ENCODE data around the gene MTSS2. TPM values are rescaled to one million over a fixed set of nuclear protein-coding genes. Genes with fewer than 3 reads are reported as not detected.

The MTSS2 gene
- total RNA-seq, 1 donor from 2014 or later: 57.1 TPM

DNA sequence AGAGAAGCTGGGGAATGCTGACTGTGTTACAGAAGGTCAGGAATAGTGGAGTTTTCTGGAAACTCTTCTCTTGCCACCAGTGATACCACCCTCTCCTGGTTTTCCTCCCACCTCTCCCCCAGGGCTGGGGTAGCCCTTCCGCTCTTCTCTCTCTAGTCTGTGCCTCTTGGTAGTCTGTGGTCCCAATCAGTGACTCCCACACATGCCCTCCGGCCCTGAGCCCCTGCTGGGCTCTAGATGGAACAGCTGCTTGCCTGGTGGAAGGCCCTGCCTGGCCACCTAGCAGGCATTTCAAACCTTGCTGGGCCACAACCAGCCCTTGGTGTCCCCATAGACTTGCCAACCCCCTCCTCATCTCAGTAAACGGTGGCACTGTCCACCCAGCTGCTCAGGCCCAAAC, 15.2 kb upstream of the MTSS2 start:
- TF ChIP-seq, protein P1, sequence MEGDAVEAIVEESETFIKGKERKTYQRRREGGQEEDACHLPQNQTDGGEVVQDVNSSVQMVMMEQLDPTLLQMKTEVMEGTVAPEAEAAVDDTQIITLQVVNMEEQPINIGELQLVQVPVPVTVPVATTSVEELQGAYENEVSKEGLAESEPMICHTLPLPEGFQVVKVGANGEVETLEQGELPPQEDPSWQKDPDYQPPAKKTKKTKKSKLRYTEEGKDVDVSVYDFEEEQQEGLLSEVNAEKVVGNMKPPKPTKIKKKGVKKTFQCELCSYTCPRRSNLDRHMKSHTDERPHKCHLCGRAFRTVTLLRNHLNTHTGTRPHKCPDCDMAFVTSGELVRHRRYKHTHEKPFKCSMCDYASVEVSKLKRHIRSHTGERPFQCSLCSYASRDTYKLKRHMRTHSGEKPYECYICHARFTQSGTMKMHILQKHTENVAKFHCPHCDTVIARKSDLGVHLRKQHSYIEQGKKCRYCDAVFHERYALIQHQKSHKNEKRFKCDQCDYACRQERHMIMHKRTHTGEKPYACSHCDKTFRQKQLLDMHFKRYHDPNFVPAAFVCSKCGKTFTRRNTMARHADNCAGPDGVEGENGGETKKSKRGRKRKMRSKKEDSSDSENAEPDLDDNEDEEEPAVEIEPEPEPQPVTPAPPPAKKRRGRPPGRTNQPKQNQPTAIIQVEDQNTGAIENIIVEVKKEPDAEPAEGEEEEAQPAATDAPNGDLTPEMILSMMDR (IDR thresholded peaks at IDR 0.05; ENCODE audit: unreplicated experiment): no peak
- H3K27me3 Mint-ChIP-seq: no peaks in the 10 kb centered on the region
- H3K4me3 Mint-ChIP-seq (ENCODE audit: low read depth): no peak overlapping the region
- H3K9me3 Mint-ChIP-seq (ENCODE audit: low read depth): no peaks in the 10 kb centered on the region
- H3K27ac Mint-ChIP-seq: no peak overlapping the region
- peaks cover 3% of the 10 kb centered on the region for H3K36me3 Mint-ChIP-seq (ENCODE audit: insufficient read depth)
- no peak for DNase-seq (ENCODE audit: low spot score, unreplicated experiment)
- H3K4me1 Mint-ChIP-seq (ENCODE audit: low read depth): peaks cover 9% of the 10 kb centered on the region

DNA sequence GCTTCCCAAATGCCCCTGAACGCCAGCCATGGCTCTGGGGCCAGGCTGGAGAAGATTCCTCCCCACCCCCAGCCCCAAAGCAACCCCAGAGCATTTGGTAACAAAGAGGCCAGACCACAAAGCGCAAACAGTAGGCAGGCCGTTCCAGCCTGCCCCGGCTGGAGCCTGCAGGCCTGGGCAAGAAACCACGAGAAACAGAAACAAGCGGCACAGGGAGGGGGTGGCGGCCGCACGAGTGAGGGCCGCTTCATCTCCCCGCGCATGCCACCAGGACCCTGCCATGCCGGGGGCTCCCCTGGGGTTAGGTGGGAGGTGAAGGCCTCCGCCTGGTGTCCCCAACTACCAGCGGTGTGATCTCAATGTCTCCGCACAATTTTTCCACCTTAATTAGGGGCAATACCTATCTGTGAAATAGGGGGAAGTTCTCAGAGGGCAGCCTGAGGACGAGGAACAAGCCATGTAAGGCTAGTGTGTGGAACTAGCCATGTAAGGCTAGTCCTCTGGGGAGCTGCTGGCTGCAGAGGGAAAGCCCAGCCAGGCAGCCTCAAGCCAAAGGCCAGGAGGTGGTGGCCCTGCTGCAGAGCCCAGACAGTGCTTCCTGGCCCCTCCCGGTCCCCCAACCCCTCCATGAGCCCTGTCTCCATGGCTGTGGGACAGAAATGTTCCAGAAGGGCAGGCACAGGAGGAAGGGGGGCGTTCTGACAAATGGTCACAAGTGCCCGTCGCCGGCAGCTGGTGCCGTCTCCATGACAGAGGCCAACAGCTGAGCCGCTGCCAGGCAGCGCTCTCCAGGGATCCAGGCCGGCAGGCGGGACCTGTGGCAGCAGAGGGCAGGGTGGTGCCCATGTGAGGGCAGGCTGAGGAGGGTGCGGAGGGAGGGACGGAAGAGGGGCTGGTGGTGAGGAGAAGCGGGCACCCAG, 14.5 kb upstream of the MTSS2 start:
- no peak for DNase-seq (ENCODE audit: low spot score, unreplicated experiment)
- TF ChIP-seq, protein P1 (IDR thresholded peaks at IDR 0.05; ENCODE audit: unreplicated experiment): no peak
- Mint-ChIP-seq H3K27ac (no peak overlapping the region), H3K36me3 (ENCODE audit: insufficient read depth) (peaks cover 3% of the 10 kb centered on the region), H3K4me1 (ENCODE audit: low read depth) (peaks cover 10% of the 10 kb centered on the region), H3K4me3 (ENCODE audit: low read depth) (no peak overlapping the region), H3K27me3 (no peaks in the 10 kb centered on the region), H3K9me3 (ENCODE audit: low read depth) (no peaks in the 10 kb centered on the region)

DNA sequence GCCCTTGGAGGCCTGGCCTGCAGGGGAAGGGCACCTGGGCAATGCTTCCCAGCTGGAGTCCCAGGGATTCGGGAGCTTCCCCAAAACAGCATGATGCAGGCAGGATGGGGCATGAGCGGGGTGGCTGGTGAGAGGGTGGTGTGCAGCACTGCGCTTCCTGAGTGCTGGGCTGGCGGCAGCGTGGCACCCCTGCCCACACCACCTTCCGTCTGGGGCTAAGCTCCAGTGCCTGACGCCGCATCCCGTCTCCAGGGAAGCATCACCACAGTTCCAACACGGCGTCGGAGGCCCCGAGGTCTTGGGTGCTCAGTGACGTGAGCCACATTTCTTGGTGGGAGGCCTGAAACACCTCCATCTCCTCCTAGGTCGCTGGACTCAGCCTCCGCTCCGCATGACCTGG, 13.8 kb upstream of the MTSS2 start:
- H3K36me3 Mint-ChIP-seq (ENCODE audit: insufficient read depth): peaks cover 5% of the 10 kb centered on the region
- H3K9me3 Mint-ChIP-seq (ENCODE audit: low read depth): no peaks in the 10 kb centered on the region
- peaks cover 10% of the 10 kb centered on the region for H3K4me1 Mint-ChIP-seq (ENCODE audit: low read depth)
- no peak overlapping the region for H3K27ac Mint-ChIP-seq
- DNase-seq (ENCODE audit: low spot score, unreplicated experiment): no peak
- TF ChIP-seq, protein P1 (IDR thresholded peaks at IDR 0.05; ENCODE audit: unreplicated experiment): no peak
- H3K27me3 Mint-ChIP-seq: no peaks in the 10 kb centered on the region
- no peak overlapping the region for H3K4me3 Mint-ChIP-seq (ENCODE audit: low read depth)

DNA sequence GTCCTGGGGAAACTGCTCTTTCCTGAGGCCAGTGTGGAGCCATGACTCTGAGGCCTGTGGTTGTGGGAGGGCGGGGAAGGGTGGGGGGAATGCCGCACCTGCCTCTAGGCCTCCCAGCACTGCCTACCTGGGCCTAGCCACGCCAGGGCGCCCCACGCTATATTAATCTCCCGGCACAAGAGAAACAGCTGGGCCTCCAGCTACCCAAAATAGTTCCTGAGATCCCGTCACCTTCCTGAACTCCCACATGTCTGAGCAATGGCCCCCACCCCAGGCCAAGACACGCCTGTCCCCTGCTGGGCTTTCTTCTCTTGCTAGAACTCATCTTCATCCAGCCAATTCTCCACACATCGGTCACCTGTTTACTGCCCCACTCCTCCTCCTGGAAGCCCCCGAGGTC, 13.0 kb upstream of the MTSS2 start:
- Mint-ChIP-seq H3K27ac (no peak overlapping the region), H3K36me3 (ENCODE audit: insufficient read depth) (peaks cover 5% of the 10 kb centered on the region), H3K9me3 (ENCODE audit: low read depth) (no peaks in the 10 kb centered on the region), H3K27me3 (no peaks in the 10 kb centered on the region), H3K4me1 (ENCODE audit: low read depth) (peaks cover 10% of the 10 kb centered on the region), H3K4me3 (ENCODE audit: low read depth) (no peak overlapping the region)
- DNase-seq (ENCODE audit: low spot score, unreplicated experiment): no peak
- TF ChIP-seq, protein P1 (IDR thresholded peaks at IDR 0.05; ENCODE audit: unreplicated experiment): no peak

DNA sequence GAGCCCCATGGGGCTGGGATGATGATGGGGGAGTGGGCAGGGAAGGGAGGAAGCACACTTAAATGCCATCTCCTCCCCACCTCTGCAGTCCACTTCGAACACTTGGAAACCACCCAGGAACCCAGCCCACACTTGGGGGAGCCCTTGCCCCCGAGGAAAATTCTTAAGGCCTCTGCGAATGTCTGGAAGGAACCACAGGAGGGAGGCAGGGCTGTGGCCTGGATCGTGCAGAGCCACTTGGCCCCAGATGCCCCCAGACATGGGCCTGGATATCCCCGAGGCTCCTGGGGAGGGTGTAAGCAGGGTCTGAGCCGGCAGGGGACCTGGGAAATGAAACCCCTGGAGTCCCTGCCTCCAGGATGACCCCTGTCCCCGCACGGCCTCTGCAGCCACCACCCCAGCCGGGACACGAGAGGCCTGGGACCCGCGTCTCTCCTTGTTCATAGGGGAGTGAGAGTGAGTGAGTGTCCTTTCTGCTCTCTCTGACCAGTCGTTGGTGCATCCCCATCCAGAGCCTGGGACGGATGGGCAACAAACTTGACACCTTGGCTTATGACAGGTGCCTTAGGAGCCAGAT, 11.8 kb upstream of the MTSS2 start:
- peaks cover 4% of the 10 kb centered on the region for H3K4me1 Mint-ChIP-seq (ENCODE audit: low read depth)
- no peaks in the 10 kb centered on the region for H3K27me3 Mint-ChIP-seq
- DNase-seq (ENCODE audit: low spot score, unreplicated experiment): no peak
- TF ChIP-seq, protein P1 (IDR thresholded peaks at IDR 0.05; ENCODE audit: unreplicated experiment): no peak
- H3K36me3 Mint-ChIP-seq (ENCODE audit: insufficient read depth): peaks cover 5% of the 10 kb centered on the region
- H3K4me3 Mint-ChIP-seq (ENCODE audit: low read depth): no peak overlapping the region
- H3K27ac Mint-ChIP-seq: no peak overlapping the region
- no peaks in the 10 kb centered on the region for H3K9me3 Mint-ChIP-seq (ENCODE audit: low read depth)

Measured in progenitor cell of endocrine pancreas (in vitro differentiated cells).